Measurements from ENCODE around the gene SPOCK1. TPM values are rescaled to one million over a fixed set of nuclear protein-coding genes. Genes with fewer than 3 reads are reported as not detected.

SPOCK1 gene
- total RNA-seq, 1 donor from 2014 or later, result not detected

GRCh38 chr5:137113939-137114338 lies 385.2 kb downstream of the SPOCK1 start:
- intact Hi-C loops (cut with micrococcal nuclease), result no loop called here

GRCh38 chr5:137113161-137113560 lies 386.0 kb downstream of the SPOCK1 start:
- no peak overlapping the region for H3K27ac Mint-ChIP-seq
- H3K9me3 Mint-ChIP-seq, result peaks cover 3% of the 10 kb centered on the region
- DNase-seq, result no peak
- no peak overlapping the region for H3K4me3 Mint-ChIP-seq
- no peaks in the 10 kb centered on the region for H3K36me3 Mint-ChIP-seq (ENCODE audit: low read depth)
- no peaks in the 10 kb centered on the region for H3K27me3 Mint-ChIP-seq
- intact Hi-C loops (cut with micrococcal nuclease), result no loop called here
- peaks cover 2% of the 10 kb centered on the region for H3K4me1 Mint-ChIP-seq

More at GRCh38 chr5:137113939-137114338, 385.2 kb downstream of the SPOCK1 start:
- no peaks in the 10 kb centered on the region for H3K36me3 Mint-ChIP-seq (ENCODE audit: low read depth)
- no peak for DNase-seq
- no peak overlapping the region for H3K27ac Mint-ChIP-seq
- peaks cover 2% of the 10 kb centered on the region for H3K4me1 Mint-ChIP-seq
- no peaks in the 10 kb centered on the region for H3K27me3 Mint-ChIP-seq
- H3K9me3 Mint-ChIP-seq, result peaks cover 3% of the 10 kb centered on the region
- no peak overlapping the region for H3K4me3 Mint-ChIP-seq

GRCh38 chr5:137105351-137106035 lies 393.6 kb downstream of the SPOCK1 start:
- intact Hi-C loops (cut with micrococcal nuclease), result no loop called here
- DNase-seq, result no peak
- Mint-ChIP-seq H3K4me1 (no peaks in the 10 kb centered on the region), H3K4me3 (no peak overlapping the region), H3K36me3 (ENCODE audit: low read depth) (no peaks in the 10 kb centered on the region), H3K27me3 (no peaks in the 10 kb centered on the region), H3K9me3 (no peaks in the 10 kb centered on the region), H3K27ac (no peak overlapping the region)

GRCh38 chr5:137101544-137101943 lies 397.6 kb downstream of the SPOCK1 start:
- no peaks in the 10 kb centered on the region for H3K4me1 Mint-ChIP-seq
- no peaks in the 10 kb centered on the region for H3K27me3 Mint-ChIP-seq
- H3K36me3 Mint-ChIP-seq (ENCODE audit: low read depth), result no peaks in the 10 kb centered on the region
- H3K4me3 Mint-ChIP-seq, result no peak overlapping the region
- no peaks in the 10 kb centered on the region for H3K9me3 Mint-ChIP-seq
- no peak for DNase-seq
- intact Hi-C loops (cut with micrococcal nuclease), result no loop called here
- H3K27ac Mint-ChIP-seq, result no peak overlapping the region

- no peak for DNase-seq
- Mint-ChIP-seq H3K27ac (no peak overlapping the region), H3K27me3 (no peaks in the 10 kb centered on the region), H3K36me3 (ENCODE audit: low read depth) (no peaks in the 10 kb centered on the region), H3K4me3 (no peak overlapping the region), H3K4me1 (no peaks in the 10 kb centered on the region), H3K9me3 (no peaks in the 10 kb centered on the region)
- intact Hi-C loops (cut with micrococcal nuclease), result no loop called here
These were observed 399.5 kb downstream of the SPOCK1 start for GRCh38 chr5:137099651-137100050.

- H3K36me3 Mint-ChIP-seq (ENCODE audit: low read depth), result no peaks in the 10 kb centered on the region
- H3K4me1 Mint-ChIP-seq, result no peaks in the 10 kb centered on the region
- no peak overlapping the region for H3K27ac Mint-ChIP-seq
- H3K9me3 Mint-ChIP-seq, result no peaks in the 10 kb centered on the region
- intact Hi-C loops (cut with micrococcal nuclease), result no loop called here
- no peak overlapping the region for H3K4me3 Mint-ChIP-seq
- DNase-seq, result no peak
- H3K27me3 Mint-ChIP-seq, result no peaks in the 10 kb centered on the region
These were observed 400.5 kb downstream of the SPOCK1 start for GRCh38 chr5:137098663-137099062.

GRCh38 chr5:137098238-137098637 lies 400.9 kb downstream of the SPOCK1 start:
- no peak overlapping the region for H3K4me3 Mint-ChIP-seq
- no peak for DNase-seq
- H3K27ac Mint-ChIP-seq, result no peak overlapping the region
- H3K27me3 Mint-ChIP-seq, result no peaks in the 10 kb centered on the region
- no peaks in the 10 kb centered on the region for H3K4me1 Mint-ChIP-seq
- intact Hi-C loops (cut with micrococcal nuclease), result no loop called here
- no peaks in the 10 kb centered on the region for H3K9me3 Mint-ChIP-seq
- no peaks in the 10 kb centered on the region for H3K36me3 Mint-ChIP-seq (ENCODE audit: low read depth)

GRCh38 chr5:137097203-137097602 lies 401.9 kb downstream of the SPOCK1 start:
- Mint-ChIP-seq H3K36me3 (ENCODE audit: low read depth) (no peaks in the 10 kb centered on the region), H3K9me3 (no peaks in the 10 kb centered on the region), H3K4me3 (no peak overlapping the region), H3K27me3 (no peaks in the 10 kb centered on the region), H3K4me1 (no peaks in the 10 kb centered on the region), H3K27ac (no peak overlapping the region)
- DNase-seq, result no peak
- intact Hi-C loops (cut with micrococcal nuclease), result no loop called here

- intact Hi-C loops (cut with micrococcal nuclease), result no loop called here
- no peak overlapping the region for H3K4me3 Mint-ChIP-seq
- DNase-seq, result no peak
- no peaks in the 10 kb centered on the region for H3K9me3 Mint-ChIP-seq
- no peaks in the 10 kb centered on the region for H3K4me1 Mint-ChIP-seq
- H3K27ac Mint-ChIP-seq, result no peak overlapping the region
- no peaks in the 10 kb centered on the region for H3K27me3 Mint-ChIP-seq
- no peaks in the 10 kb centered on the region for H3K36me3 Mint-ChIP-seq (ENCODE audit: low read depth)
These were observed 402.7 kb downstream of the SPOCK1 start for GRCh38 chr5:137096149-137097103.

- H3K4me3 Mint-ChIP-seq, result no peak overlapping the region
- H3K4me1 Mint-ChIP-seq, result no peaks in the 10 kb centered on the region
- no peaks in the 10 kb centered on the region for H3K27me3 Mint-ChIP-seq
- H3K9me3 Mint-ChIP-seq, result no peaks in the 10 kb centered on the region
- H3K36me3 Mint-ChIP-seq (ENCODE audit: low read depth), result no peaks in the 10 kb centered on the region
- no peak overlapping the region for H3K27ac Mint-ChIP-seq
- intact Hi-C loops (cut with micrococcal nuclease), result no loop called here
- DNase-seq, result no peak
These were observed 403.5 kb downstream of the SPOCK1 start for GRCh38 chr5:137095597-137095996.

- no peak for DNase-seq
- Mint-ChIP-seq H3K4me1 (no peaks in the 10 kb centered on the region), H3K27me3 (no peaks in the 10 kb centered on the region), H3K36me3 (ENCODE audit: low read depth) (no peaks in the 10 kb centered on the region), H3K9me3 (no peaks in the 10 kb centered on the region), H3K4me3 (no peak overlapping the region), H3K27ac (no peak overlapping the region)
- intact Hi-C loops (cut with micrococcal nuclease), result no loop called here
These were observed 406.3 kb downstream of the SPOCK1 start for GRCh38 chr5:137092831-137093230.

GRCh38 chr5:137091472-137091871 lies 407.7 kb downstream of the SPOCK1 start:
- intact Hi-C loops (cut with micrococcal nuclease), result no loop called here
- Mint-ChIP-seq H3K36me3 (ENCODE audit: low read depth) (no peaks in the 10 kb centered on the region), H3K4me3 (no peak overlapping the region), H3K4me1 (no peaks in the 10 kb centered on the region), H3K27ac (no peak overlapping the region), H3K9me3 (no peaks in the 10 kb centered on the region), H3K27me3 (no peaks in the 10 kb centered on the region)
- DNase-seq, result no peak

- intact Hi-C loops (cut with micrococcal nuclease), result no loop called here
- Mint-ChIP-seq H3K27me3 (no peaks in the 10 kb centered on the region), H3K9me3 (no peaks in the 10 kb centered on the region), H3K27ac (no peak overlapping the region), H3K4me1 (no peaks in the 10 kb centered on the region), H3K4me3 (no peak overlapping the region), H3K36me3 (ENCODE audit: low read depth) (no peaks in the 10 kb centered on the region)
- no peak for DNase-seq
These were observed 408.4 kb downstream of the SPOCK1 start for GRCh38 chr5:137090721-137091120.

- no peaks in the 10 kb centered on the region for H3K4me1 Mint-ChIP-seq
- H3K9me3 Mint-ChIP-seq, result no peaks in the 10 kb centered on the region
- no peak overlapping the region for H3K27ac Mint-ChIP-seq
- intact Hi-C loops (cut with micrococcal nuclease), result no loop called here
- H3K36me3 Mint-ChIP-seq (ENCODE audit: low read depth), result no peaks in the 10 kb centered on the region
- H3K4me3 Mint-ChIP-seq, result no peak overlapping the region
- no peak for DNase-seq
- no peaks in the 10 kb centered on the region for H3K27me3 Mint-ChIP-seq
These were observed 409.0 kb downstream of the SPOCK1 start for GRCh38 chr5:137090151-137090550.

Data from activated CD4-positive, alpha-beta T cell treated with anti-CD3 and anti-CD28 coated beads, Interleukin-2, amount 10 ng/mL, durations not matched to agents 24 days and 14 days (primary cell).